GM18505 (cell line): Measurements from ENCODE around the gene OCA2.

Experiments used
- ATAC-seq: cut with Tn5 transposase; IDR thresholded peaks from one replicate; pipeline ENCODE4 v1.9.1; 2021; ENCODE audit not compliant: unreplicated experiment
- POLR2A ChIP-seq: IDR thresholded peaks from 4 replicates; pipeline ENCODE4 v1.6.1; 2011; ENCODE audit warnings: borderline replicate concordance; ENCODE audit not compliant: insufficient read depth, insufficient read length; ENCODE audit errors: extremely low read depth

OCA2 gene

DNA sequence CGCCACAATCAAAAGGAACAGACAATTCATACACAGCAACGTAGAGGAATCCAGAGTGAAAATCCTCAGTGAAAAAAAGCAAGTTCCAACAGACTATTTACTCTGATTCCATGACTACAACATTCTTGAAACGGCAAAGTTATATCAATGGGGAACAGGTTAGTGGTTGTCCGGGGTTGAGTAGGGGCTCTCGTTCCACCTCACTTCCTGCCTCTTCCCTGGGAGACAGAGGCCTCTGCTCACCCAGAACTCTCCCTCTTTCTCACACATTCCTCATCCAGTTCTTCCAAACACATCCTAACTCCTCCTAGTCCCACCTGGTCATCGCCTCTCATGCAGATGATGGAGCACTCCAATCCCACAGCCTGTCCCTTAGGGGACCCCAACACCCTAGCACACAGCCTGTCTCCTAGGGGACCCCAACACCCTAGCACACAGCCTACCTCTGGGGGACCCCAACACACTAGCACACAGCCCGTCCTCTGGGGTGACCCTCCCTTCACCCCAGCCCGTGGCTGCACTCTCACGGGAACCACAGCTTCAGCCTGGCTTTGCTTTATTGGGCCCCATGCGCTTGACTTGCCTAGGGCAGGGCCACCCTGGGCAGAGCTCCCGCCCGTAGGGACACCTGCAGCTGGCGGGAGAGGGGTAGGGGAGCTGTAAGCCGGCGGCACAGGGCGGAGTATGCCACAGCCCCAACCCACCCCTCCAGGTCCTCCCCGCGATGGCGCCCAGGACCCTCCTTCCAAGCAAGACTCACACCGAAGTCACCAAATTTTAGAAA lies 5.2 kb downstream of the OCA2 start:
- no peak for ATAC-seq
- TF ChIP-seq POLR2A: no peak

DNA sequence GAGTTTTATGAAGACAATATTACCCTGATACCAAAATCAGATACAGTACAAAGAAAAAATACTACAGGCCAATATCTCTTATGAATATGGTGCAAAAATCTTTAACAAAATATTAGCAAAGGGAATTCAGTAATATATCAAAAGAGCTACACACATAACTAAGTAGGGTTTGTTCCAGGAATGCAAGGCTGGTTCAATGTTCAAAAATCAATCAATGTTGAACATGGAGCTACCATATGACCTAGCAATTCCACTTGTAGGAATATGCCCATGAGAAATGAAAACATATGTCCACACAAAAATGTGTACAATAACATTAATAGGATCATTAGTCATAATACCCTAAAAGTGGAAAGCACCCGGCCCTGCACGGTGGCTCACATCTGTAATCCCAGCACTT lies 7.8 kb downstream of the OCA2 start:
- no peak for ATAC-seq
- no peak for TF ChIP-seq POLR2A

DNA sequence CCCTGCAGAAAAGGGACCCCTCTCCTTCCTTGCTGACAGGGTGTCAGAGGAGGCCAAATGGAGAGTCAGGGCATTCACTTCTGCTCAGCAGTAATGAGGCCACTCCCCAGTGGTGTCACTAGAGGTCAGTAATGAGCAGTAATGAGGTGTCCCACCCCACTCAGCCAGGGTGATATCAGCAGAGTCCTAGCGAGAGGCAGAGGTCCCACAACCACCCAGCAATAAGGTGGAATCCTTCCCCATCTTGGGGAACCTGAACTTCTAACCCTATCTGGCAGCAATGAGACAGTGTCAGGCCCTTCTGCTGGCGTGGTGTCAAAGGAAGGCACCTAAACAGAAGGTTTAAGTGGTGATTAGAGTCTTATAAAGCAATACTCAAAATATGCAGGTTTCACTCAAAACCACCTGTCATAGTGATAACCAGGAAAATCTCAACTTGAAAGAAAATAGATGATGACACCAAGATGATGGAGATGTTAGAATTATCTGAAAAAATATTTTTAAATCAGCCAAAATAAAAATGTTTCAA lies 12.9 kb downstream of the OCA2 start:
- no peak for TF ChIP-seq POLR2A
- peak; percentile 98 for ATAC-seq

DNA sequence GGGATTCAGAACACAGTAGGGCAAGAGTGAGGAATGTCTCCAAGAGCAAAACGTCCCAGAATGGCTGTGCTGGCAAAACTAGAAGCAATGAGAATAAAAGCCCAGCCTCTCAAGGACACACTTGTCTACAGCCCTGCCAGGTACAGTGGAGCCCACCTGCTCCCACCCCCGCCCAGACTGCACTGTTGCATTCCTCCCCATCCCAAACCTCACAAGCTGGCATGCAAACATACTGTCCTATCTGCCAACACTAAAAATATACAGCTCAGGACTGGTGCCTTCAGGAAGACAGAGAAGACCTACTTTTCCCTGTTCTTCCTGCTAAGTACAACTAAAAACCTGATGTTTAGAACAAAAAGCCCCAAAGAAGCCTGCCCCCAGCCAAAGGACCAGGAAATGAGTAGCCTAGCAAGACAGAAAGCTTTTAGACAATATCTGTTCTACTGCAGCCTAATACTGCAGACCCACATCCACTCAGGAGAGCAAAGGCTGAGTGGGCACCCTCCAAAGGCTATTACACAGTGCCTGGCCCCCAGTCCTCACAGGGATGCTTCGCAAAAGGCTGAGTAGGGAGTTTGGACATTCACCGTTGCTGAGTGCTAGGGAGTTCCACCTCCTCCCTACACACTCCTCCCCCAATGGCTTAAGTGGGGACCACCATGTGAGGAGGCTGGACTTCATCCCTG lies 13.5 kb downstream of the OCA2 start:
- TF ChIP-seq POLR2A: no peak
- peak; percentile 24 for ATAC-seq

DNA sequence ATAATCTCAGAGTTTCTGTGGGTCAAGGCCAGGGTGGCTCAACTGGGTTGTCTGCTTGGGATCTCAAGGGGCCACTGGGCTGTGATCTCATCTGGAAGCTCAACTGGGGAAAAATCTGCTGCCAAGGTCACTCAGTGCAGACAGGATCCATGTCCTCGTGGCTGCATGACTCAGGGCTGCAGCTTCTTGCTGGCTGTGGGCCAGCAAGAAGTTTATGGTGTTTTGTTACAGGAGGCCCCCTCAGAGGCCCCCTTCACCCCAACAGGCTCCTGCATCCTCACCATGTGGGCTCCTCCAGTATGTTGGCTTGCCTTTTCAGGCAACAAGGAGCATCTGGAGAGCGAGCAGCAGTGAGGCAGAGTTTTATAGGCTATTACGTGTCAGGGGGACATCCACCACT lies 14.6 kb downstream of the OCA2 start:
- ATAC-seq: no peak
- TF ChIP-seq POLR2A: no peak

DNA sequence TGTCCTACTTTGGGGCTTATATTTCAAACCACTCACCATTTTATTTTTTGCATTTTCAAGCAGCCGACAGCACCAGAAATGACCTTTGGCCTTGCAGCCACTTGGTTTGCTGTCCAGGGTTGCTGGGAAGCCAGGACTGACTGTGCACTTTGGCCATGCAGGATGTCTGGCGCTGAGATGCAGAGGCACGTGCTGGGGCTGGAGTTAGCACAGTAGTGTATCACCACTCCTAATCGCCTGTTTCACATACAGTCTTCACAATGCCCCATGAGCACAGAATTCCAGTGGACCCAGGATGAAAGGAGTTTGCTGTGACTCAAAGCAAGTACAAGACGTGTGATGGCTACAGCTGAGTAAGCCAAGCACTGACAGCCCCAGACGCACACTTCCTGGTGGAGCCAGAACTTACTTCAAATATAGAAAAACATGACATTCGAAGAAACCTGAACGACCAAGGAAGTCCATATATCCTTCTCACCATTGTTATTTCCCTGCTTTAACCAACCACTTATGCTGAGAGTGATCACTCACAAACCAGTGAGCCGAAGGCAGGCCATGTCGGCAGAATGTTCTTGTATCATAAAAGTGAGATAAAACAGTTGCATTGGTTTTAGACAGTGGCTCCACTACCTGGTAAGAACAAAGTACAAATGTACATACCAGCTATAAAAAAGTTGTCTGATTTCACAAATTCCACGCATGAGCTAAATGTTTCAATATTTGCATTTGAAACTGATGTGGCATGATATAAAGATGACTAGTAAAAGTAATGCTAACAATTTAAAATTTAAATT lies 16.0 kb downstream of the OCA2 start:
- no peak for ATAC-seq
- no peak for TF ChIP-seq POLR2A

DNA sequence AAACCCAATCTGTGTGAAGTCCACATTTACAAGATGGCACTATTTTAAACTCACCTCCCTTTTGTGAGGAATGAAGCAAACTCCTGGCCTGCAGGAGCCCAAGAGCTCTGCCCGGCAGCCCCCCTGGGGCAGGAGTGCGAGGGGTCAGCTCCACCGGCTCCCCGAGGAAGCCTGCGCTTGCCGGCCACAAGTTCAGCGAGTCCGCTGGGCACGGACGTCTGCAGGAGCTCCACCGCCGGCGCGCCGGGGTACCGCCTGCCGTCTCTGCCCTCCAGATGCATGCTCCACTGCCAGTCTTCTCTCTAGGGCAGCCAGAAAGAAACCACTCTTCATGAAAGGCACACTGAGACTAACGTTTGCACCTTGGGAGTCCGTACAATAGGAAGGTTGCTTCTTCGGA lies 17.5 kb downstream of the OCA2 start:
- ATAC-seq: no peak
- no peak for TF ChIP-seq POLR2A

DNA sequence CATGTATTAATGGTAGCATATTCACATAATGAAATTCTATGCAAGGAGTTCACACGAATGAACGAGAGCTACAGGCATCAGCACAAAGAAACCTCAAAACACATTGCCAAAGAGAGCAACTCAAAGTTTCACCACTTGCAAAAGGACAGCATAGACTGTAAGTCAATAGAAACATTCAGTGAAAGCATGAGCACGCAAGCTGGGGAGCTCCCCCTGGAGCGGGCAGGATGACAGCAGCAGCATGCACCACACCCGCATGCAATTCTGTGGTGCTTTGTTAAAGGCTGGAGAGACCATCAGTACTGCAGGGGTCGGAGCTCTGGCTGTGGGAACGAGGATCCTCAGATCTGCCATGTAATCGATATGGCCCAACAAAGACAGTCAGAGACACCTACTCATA lies 18.7 kb downstream of the OCA2 start:
- TF ChIP-seq POLR2A: no peak
- no peak for ATAC-seq

DNA sequence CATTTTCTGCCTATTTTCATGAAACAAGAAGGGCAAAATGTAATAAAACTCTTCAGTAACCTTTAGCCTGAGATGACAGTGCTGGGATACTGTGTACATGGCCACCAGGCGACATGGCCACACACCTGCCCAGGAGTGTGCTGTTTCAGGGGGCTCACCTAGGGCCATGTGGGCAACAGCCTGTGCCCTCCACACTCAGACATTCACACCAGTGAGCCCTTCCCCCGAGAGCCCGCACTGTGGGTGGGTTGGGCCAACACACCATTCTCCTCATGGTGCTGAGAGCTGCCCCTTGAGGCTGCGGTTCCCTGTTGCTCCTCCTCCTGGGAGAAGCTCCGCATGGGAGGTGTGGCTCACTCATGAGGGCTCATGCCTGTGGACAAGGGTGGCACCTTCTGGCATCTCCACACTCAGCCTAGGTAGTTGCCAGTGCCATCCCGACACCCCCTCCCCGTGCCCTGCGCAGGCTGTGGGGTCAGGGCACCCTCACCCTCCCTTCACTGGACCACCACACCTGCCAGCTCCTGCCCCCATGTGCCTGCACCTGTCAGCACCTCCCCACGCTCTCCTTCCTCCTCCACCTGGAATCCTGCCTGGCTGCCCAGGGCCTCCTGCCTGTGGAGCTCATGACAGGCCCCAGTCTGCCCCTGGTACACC lies 19.7 kb downstream of the OCA2 start:
- ATAC-seq: no peak
- TF ChIP-seq POLR2A: no peak

DNA sequence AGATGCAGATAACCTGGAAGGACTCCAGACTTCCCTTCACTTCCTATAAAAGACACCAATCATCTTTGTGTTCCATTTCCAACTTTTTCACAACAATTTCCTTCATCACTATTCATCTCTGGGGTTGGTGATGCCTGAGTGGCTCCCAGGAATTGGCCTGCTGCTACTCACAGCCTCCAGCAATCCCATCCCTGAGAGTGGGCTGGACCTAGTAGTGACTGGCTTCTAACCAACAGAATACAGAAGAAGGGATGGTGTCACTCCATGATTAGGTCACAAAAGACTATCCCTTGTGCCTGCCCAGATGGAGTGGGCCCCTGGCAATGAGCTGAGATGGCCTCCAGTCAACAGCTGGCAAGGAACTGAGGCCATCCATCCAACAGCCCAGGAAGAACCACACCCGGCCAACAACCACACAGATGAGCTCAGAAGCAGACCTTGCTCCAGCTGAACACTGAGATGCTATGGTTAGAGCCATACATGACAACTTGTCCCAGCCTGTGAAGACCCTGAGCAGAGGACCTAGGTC lies 20.9 kb downstream of the OCA2 start:
- ATAC-seq: no peak
- TF ChIP-seq POLR2A: no peak

DNA sequence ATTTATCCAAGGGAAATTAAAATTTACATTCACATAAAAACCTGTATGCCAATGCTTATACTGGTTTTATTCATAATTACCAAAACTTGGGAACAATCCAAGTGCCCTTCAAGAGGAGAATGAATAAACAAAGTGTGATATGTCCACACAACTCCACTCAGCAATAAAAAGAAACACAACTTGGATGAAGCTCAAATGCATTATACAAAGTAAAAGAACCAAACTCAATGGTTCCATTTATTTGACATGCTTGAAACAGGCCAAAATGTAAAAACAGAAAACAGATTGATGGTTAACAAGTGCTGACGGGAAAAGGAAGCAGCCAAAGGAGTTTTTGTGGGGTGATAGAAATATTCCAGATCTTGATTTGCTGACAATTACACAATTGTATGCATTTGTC lies 23.5 kb downstream of the OCA2 start:
- no peak for TF ChIP-seq POLR2A
- no peak for ATAC-seq

DNA sequence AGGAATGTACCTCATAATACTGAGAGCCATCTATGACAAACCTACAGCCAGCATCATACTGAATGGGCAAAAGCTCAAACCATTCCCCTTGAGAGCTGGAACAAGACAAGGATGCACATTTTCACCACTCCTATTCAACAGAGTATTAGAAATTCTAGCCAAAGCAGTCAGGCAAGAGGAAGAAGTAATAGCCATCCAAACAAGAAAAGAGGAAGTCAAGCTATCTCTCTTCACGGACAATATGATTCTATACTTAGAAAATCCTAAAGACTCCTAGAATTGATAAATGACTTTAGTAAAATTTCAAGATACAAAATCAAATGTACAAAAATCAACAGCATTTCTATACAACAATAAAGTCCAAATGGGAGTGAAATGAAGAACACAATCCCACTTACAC lies 30.2 kb downstream of the OCA2 start:
- TF ChIP-seq POLR2A: no peak
- ATAC-seq: no peak

DNA sequence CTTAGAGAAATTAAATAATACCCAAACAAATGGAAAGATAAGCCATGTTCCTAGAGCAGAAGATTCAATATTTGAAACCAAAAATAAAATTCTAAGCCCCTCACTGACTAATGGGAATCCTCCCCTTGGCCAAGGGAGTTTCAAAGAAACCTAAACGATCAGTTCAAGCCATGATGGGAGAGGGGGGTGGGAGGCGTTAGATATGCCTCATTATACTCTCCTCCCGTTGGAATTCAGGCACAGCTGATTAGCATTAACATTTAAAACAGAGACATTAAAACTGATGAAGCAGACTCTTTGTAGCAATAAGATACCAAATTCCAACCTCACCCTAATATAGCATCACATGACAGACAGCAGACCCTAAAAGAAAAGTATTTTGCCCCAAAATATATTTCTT lies 32.9 kb downstream of the OCA2 start:
- TF ChIP-seq POLR2A: no peak
- no peak for ATAC-seq
